Mucosa of stomach (tissue), 1 donor: ENCODE results near the gene FUT2.

Experiments used
- H3K27me3 ChIP-seq: one replicate; pipeline ENCODE4 v1.7.0; 2013; ENCODE audit warnings: mild to moderate bottlenecking, low read length; ENCODE audit not compliant: control insufficient read depth, insufficient read depth
- H3K36me3 ChIP-seq: one replicate; pipeline ENCODE4 v1.7.0; 2013; ENCODE audit warnings: low read length; ENCODE audit not compliant: control insufficient read depth, insufficient read depth
- H3K4me1 ChIP-seq: one replicate; pipeline ENCODE4 v1.7.0; 2013; ENCODE audit warnings: mild to moderate bottlenecking, low read length; ENCODE audit not compliant: control insufficient read depth, insufficient read depth
- H3K4me3 ChIP-seq: one replicate; pipeline ENCODE4 v1.7.0; 2013; ENCODE audit warnings: low read length
- H3K9ac ChIP-seq: one replicate; pipeline ENCODE4 v1.7.0; 2013; ENCODE audit warnings: mild to moderate bottlenecking, low read length, moderate library complexity
- H3K9me3 ChIP-seq: one replicate; pipeline ENCODE4 v1.7.0; 2013; ENCODE audit warnings: mild to moderate bottlenecking, low read length, moderate library complexity; ENCODE audit not compliant: control insufficient read depth
- donor health status: Pancreatic carcinoma.

FUT2 gene

DNA sequence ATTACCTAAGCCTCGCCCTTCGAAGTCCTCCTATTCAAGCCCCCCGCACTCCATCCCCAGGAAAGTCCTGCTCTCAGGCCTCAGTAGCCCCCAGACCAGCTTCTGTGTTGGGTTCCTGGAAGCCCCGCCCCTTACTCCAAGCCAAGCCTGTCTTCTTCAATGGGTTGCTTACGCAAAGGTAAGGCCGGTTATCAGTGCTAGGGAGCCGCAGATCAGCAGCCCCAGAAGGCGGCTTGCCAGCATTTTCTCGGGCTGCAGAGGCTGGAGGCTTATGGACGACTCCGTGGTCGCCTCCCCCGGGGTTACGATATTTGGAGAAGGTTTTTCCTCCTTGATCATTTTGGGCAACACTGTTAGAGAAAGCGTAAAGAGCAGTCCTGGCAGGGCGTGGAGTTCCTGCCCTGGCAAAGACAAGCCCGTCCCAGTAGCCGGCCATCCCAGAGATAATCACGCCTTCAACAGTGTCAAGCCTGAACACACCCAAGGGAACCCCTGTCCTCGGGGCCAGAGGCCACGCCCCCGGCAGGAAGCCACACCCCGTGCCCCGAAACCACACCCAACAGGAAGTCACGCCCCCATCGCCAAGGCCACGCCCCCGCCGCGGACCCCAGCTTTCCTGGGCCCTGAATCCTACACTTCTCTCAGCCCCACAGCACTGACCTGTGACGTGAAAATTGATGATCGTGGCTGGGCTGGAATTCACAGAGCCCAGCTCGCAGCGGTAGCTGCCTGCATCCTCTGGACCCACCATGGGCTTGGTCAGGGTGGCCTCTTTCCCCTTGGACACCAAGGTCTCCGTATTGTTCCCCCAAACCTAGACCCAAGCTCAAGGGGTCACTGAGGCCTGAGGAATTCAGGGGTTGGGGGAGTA, 45.6 kb downstream of the FUT2 start:
- Histone ChIP-seq H3K27me3 (peaks cover 14% of the 10 kb centered on the region), H3K4me1 (peaks cover 37% of the 10 kb centered on the region), H3K9ac (no peak overlapping the region), H3K4me3 (no peak overlapping the region), H3K9me3 (no peaks in the 10 kb centered on the region), H3K36me3 (no peaks in the 10 kb centered on the region)

DNA sequence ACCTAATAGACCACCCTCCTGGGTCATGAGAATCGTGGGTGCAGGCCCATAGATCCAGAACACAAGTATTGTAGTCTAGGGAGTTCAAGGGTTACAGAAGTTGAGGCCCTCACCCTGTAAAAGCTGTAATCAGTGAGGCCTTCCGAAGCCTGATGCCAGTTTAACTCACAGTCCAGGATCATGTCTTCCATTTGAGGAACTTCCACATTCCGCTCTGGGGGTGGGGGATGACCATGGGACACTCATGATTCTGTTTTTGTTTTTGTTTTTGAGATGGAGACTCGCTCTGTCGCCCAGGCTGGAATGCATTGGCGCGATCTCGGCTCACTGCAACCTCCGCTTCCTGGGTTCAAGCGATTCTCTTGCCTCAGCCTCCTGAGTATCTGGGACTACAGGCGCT, 46.3 kb downstream of the FUT2 start:
- Histone ChIP-seq H3K36me3 (no peaks in the 10 kb centered on the region), H3K4me1 (peaks cover 44% of the 10 kb centered on the region), H3K4me3 (no peak overlapping the region), H3K9me3 (no peaks in the 10 kb centered on the region), H3K27me3 (peaks cover 14% of the 10 kb centered on the region), H3K9ac (no peak overlapping the region)

DNA sequence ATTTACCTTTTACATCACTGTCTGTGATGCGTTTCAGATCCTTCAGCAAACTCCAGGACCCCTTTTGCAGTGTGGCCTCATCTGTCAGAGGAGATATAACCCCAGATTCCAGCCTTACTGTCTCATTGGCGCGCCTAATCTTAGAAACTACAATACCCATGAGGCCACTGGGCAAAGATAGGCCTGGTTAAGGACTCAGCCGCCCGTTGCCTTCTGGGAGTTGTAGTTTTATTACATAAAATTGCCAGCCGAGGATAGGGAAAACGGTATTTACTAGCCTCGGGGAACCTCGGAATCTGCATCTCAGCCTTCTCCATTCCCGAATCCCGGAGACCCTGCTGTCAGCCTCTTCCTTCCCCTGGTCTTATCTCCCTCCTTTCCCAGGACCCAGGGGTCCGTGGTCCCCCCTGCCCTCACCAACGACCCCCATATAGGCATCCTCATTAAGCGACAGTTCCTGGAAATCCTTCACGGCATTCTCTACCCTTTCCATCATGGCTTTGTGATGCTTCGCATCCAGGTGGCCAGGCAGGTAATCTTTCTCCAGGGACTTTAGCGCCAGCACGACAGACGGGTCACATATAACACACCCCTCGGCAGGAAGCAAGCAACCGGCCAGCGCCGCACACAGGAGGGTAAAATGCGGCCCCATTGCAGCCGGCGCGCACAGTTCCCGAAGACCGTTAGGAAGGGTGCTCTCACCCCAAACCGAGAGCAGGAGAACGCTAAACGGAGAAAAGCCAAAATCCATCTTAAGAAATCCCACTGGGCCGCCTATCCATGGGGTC, 49.6 kb downstream of the FUT2 start:
- H3K9ac ChIP-seq = no peak overlapping the region
- H3K4me3 ChIP-seq = no peak overlapping the region
- no peaks in the 10 kb centered on the region for H3K36me3 ChIP-seq
- peaks cover 9% of the 10 kb centered on the region for H3K27me3 ChIP-seq
- no peaks in the 10 kb centered on the region for H3K9me3 ChIP-seq
- peaks cover 36% of the 10 kb centered on the region for H3K4me1 ChIP-seq

DNA sequence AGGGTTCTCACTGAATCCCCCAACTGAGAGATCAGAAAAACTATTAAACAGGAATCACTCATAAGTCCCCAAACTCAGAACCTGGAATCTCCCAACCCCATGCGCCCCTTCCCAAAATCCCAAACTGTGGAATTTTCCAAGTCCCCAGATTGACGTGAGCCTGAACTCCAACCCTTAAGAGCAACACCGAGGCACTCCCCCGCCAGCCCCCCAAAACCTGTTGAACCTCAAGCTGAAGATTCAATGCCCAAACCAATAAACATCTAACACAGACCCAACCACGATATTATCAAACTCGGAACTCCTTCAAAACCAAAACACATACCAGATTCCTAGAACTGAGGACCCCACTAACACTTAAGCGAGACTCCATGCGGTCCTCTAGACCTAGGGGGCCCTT, 50.3 kb downstream of the FUT2 start:
- no peak overlapping the region for H3K9ac ChIP-seq
- peaks cover 13% of the 10 kb centered on the region for H3K27me3 ChIP-seq
- no peaks in the 10 kb centered on the region for H3K36me3 ChIP-seq
- peaks cover 36% of the 10 kb centered on the region for H3K4me1 ChIP-seq
- H3K9me3 ChIP-seq = no peaks in the 10 kb centered on the region
- no peak overlapping the region for H3K4me3 ChIP-seq

DNA sequence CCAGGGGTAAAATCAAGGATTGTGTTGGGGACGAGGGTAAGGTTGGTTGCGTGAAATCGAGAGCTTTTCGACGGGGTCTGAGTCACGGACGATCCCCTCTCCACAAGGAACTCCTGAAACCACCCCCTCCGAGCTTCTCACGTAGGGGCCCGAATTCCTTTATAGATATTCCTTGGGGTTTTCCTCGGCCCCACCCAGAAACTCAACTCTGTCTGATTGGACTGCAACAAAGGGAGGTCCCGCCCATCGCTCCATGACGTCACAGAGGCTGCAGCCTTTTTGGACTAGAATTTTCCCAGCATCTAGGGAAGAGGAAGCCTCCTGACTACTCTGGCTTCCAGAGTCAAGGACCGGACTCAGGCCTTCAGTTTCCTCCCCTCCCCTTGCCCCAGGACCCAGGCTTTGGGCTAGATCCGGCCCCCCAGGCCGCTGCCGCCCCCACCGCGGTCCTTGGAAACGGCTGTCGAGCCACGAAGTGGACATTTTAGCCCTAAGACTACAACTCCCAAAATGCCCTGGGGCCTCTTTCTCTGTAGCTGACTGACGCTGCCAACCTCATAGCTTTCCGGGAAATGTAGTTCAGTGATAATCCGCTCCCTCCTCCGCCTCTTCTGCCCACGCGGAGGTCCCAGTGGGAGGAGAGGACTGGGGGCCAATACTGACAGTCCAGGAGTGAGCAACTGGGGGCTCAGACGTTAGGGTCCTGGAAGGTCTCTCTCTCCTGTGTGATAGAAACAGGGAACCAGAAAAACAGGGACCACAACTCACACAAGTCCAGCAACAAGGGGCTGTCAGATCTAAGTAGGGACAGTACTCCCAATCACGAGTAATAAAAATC, 51.2 kb downstream of the FUT2 start, which contains the start of gene IZUMO1:
TSS of gene IZUMO1 (minus strand) at position 172 of the 838 bp plus-strand sequence. CDS start 1,050 bp downstream, outside the sequence.
- peaks cover 32% of the 10 kb centered on the region for H3K4me1 ChIP-seq
- no peaks in the 10 kb centered on the region for H3K36me3 ChIP-seq
- no peaks in the 10 kb centered on the region for H3K9me3 ChIP-seq
- H3K9ac ChIP-seq = peak within 1 kb of the TSS; percentile 11
- no peak within 1 kb of the TSS for H3K4me3 ChIP-seq
- H3K27me3 ChIP-seq = peaks cover 22% of the 10 kb centered on the region

DNA sequence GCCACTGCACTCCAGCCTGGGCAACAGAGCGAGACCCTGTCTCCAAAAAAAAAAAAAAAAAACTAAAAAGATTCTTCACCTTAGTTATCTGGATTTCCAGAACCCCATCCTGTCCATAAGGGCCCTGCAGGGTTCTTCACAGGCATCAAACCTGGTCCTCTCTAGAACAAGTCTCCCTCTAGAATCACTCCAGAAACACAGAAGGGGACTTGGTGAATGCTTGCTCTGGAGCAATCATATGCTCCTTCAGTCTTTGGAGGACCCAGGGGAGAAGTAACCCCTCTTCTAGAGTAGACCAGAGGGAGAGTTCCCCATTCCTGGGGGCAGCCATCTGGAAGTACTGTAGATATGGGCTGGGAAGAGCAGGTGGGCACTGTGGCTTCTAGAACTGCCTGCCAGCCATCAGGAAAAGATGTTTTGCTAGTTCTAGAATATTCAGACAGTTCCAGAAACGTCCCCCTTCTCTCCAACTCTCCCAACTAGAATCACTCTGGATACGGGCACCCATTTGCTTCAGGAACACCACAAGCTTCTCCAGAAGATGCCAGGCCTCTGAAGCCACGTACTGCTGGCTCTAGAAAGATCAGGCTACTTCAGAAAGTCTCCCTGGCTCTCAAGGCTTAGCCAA, 53.9 kb downstream of the FUT2 start:
- H3K36me3 ChIP-seq = no peaks in the 10 kb centered on the region
- peaks cover 38% of the 10 kb centered on the region for H3K27me3 ChIP-seq
- peak overlapping the region; percentile 44 for H3K9ac ChIP-seq
- no peak overlapping the region for H3K4me3 ChIP-seq
- H3K4me1 ChIP-seq = peaks cover 47% of the 10 kb centered on the region
- H3K9me3 ChIP-seq = no peaks in the 10 kb centered on the region

DNA sequence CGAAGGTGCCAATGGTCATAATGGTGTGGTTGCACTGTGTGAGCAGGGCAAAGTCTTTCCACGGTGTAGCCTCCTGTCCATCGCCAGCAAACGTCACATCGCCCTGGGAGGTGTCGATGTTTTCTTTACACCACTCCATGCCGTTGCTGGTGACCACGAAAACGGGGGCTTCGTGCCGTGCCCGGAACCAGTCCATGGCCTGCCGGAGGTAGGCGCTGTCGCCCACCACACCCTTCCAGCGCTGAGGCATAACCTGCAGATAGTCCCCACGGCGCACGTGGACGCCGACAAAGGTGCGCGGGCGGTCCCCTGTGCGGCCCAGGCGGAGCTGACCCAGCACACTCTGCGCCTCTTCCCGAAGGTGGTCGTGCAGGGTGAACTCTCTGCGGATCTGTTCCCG, 54.6 kb downstream of the FUT2 start:
- H3K9ac ChIP-seq = no peak overlapping the region
- H3K4me3 ChIP-seq = peak overlapping the region; percentile 17
- no peaks in the 10 kb centered on the region for H3K9me3 ChIP-seq
- H3K27me3 ChIP-seq = peaks cover 38% of the 10 kb centered on the region
- peaks cover 47% of the 10 kb centered on the region for H3K4me1 ChIP-seq
- H3K36me3 ChIP-seq = no peaks in the 10 kb centered on the region

DNA sequence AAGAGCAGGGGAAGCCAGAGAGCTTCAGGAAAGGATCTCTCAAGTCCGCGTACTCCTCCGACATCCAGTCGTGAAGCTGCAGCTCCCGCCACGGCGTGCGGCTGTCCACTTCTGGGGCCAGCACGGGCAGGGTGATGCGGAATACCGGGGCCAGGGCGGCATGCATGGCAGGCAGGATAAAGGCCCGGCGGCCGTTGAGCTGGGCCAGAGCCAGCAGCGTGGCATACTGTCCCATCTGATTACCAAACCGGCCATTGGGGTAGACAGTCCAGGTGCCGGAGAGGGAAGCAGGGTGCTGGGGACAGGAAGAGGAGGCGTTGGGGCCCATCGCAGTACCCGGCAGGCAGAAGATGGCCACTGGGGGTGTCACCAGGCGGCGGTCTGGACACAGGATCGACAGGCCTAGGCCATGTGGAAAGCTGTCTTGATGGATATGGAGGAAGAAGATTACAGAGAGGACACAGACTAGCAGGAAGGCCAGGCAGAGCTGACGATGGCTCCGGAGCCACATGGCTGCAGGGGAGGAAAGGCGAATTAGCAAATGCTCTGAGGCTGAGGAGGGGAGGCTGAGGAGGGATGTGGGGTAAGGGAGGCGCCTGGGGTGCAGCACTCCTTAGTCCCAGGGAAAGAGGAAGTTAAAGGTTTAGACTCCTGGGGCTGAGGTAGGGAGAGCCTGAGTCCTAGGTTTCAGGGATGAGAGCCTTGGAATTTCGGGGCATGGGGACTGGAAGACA, 55.2 kb downstream of the FUT2 start:
- no peaks in the 10 kb centered on the region for H3K9me3 ChIP-seq
- H3K4me1 ChIP-seq = peaks cover 47% of the 10 kb centered on the region
- no peaks in the 10 kb centered on the region for H3K36me3 ChIP-seq
- peaks cover 38% of the 10 kb centered on the region for H3K27me3 ChIP-seq
- H3K9ac ChIP-seq = peak overlapping the region; percentile 47
- H3K4me3 ChIP-seq = peak overlapping the region; percentile 41

DNA sequence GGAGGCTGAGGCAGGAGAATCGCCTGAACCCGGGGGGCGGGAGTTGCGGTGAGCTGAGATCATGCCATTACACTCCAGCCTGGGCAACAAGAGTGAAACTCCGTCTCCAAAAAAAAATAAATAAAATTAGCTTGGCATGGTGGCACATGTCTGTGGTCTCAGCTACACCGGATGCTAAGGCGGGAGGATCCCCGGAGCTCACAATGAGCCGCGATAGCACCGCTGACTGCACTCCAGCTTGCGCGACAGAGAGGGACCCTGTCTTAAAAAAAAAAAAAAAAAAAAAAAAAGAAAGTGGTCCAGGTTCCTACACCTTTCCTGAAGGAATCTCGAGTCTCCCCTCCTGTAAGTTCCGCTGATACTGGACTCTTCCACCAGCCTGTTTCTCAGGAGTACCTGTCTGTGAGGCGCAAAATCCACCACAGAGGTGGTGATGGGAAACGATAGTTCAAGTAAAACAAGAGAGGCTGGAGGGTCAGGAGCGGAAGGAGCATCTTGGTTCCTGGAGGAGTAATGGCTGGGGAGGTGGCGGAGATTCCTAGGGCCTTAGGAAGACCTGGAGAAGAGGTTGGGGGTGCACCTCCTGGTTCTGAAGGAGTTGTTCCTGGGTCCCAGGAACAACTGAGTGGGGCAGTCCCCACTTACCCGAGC, 56.2 kb downstream of the FUT2 start:
- no peaks in the 10 kb centered on the region for H3K9me3 ChIP-seq
- H3K9ac ChIP-seq = peak overlapping the region; percentile 77
- peaks cover 41% of the 10 kb centered on the region for H3K4me1 ChIP-seq
- H3K4me3 ChIP-seq = peak overlapping the region; percentile 47
- H3K27me3 ChIP-seq = peaks cover 38% of the 10 kb centered on the region
- no peaks in the 10 kb centered on the region for H3K36me3 ChIP-seq

DNA sequence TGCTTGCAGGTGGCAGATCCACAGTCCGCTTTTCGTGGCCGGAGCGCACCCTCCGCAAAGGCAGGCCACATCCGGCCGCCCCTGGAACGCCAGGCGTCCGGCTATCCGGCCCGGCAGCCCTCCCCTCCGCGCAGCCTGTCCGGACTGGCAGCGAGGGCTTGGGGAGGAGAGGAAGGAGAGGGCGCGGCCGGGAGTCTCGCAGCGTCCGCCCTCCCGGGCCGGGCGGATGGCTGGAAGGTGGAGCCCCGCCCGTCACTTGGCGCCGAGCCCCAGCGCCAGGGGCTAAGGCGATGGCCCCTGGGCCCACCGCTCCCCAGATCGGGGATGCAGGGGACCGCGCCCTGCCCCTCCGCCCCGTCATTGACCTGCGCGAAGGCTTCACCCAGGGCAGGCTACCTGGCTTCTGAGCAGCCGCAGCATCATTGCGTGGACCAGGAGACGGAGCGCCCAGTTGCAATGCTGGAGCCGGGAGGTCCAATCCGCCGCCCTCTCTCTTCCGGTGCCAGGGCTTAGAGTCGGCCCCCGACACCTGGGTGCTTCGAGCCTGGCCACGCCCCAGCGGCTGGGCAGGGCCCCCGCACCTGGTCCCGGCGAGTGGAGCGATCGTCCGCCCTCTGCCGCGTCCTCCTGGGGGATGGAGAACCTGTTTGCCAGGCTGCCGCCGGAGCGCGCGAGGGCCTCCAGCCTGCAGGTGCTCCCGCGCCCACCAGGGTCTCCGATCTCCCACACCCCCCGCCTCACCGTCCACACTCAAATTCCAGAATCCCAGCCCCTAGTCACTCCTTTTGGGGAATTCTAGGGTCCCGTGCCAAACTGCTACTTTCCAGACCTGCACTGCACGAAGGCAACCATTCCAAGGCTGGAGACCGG, 57.0 kb downstream of the FUT2 start, which contains the start of gene FUT1:
TSS of gene FUT1 (minus strand) at position 146 of the 870 bp plus-strand sequence. CDS start 1,360 bp downstream, outside the sequence.
- Histone ChIP-seq H3K36me3 (no peaks in the 10 kb centered on the region), H3K4me1 (peaks cover 34% of the 10 kb centered on the region), H3K4me3 (peak within 1 kb of the TSS; percentile 47), H3K9me3 (no peaks in the 10 kb centered on the region), H3K9ac (peak within 1 kb of the TSS; percentile 77), H3K27me3 (peaks cover 38% of the 10 kb centered on the region)
